H1 (cell line): ENCODE data around the gene MMP28.

Source experiments
- EZH2 ChIP-seq: fragments of 200-600 bp; sonication (generic); IDR thresholded peaks from 2 replicates; pipeline ENCODE4 v1.7.1; 2012; ENCODE audit warnings: low read depth, mild to moderate bottlenecking, moderate library complexity, low read length, inconsistent platforms; ENCODE audit not compliant: severe bottlenecking
- POLR2AphosphoS5 ChIP-seq: IDR thresholded peaks from 2 replicates; pipeline ENCODE4 v1.6.1; 2011; ENCODE audit warnings: low read depth, low read length
- TF ChIP-seq, protein P1 (sequence below): fragments of 300-600 bp; sonication (generic); IDR thresholded peaks from 2 replicates; pipeline ENCODE4 v1.7.1; 2012; ENCODE audit warnings: low read length, moderate library complexity, mild to moderate bottlenecking, inconsistent platforms; ENCODE audit not compliant: insufficient replicate concordance

DNA sequence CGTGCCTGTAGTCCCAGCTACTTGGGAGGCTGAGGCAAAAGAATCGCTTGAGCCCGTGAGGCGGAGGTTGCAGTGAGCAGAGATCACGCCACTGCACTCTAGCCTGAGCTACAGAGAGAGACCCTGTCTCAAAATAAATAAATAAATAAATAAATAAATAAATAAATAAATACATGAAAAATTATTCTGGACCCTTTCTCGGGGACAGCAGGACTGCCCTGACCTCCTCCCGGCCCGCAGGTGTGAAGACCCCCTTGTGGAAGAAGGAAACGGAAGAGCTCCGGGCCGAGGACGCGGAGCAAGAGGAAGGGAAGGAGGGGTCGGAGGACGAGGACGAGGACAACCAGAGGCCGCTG, 31.7 kb downstream of the MMP28 start:
- TF ChIP-seq POLR2AphosphoS5 (no peak), EZH2 (no peak)
- TF ChIP-seq, protein P1, sequence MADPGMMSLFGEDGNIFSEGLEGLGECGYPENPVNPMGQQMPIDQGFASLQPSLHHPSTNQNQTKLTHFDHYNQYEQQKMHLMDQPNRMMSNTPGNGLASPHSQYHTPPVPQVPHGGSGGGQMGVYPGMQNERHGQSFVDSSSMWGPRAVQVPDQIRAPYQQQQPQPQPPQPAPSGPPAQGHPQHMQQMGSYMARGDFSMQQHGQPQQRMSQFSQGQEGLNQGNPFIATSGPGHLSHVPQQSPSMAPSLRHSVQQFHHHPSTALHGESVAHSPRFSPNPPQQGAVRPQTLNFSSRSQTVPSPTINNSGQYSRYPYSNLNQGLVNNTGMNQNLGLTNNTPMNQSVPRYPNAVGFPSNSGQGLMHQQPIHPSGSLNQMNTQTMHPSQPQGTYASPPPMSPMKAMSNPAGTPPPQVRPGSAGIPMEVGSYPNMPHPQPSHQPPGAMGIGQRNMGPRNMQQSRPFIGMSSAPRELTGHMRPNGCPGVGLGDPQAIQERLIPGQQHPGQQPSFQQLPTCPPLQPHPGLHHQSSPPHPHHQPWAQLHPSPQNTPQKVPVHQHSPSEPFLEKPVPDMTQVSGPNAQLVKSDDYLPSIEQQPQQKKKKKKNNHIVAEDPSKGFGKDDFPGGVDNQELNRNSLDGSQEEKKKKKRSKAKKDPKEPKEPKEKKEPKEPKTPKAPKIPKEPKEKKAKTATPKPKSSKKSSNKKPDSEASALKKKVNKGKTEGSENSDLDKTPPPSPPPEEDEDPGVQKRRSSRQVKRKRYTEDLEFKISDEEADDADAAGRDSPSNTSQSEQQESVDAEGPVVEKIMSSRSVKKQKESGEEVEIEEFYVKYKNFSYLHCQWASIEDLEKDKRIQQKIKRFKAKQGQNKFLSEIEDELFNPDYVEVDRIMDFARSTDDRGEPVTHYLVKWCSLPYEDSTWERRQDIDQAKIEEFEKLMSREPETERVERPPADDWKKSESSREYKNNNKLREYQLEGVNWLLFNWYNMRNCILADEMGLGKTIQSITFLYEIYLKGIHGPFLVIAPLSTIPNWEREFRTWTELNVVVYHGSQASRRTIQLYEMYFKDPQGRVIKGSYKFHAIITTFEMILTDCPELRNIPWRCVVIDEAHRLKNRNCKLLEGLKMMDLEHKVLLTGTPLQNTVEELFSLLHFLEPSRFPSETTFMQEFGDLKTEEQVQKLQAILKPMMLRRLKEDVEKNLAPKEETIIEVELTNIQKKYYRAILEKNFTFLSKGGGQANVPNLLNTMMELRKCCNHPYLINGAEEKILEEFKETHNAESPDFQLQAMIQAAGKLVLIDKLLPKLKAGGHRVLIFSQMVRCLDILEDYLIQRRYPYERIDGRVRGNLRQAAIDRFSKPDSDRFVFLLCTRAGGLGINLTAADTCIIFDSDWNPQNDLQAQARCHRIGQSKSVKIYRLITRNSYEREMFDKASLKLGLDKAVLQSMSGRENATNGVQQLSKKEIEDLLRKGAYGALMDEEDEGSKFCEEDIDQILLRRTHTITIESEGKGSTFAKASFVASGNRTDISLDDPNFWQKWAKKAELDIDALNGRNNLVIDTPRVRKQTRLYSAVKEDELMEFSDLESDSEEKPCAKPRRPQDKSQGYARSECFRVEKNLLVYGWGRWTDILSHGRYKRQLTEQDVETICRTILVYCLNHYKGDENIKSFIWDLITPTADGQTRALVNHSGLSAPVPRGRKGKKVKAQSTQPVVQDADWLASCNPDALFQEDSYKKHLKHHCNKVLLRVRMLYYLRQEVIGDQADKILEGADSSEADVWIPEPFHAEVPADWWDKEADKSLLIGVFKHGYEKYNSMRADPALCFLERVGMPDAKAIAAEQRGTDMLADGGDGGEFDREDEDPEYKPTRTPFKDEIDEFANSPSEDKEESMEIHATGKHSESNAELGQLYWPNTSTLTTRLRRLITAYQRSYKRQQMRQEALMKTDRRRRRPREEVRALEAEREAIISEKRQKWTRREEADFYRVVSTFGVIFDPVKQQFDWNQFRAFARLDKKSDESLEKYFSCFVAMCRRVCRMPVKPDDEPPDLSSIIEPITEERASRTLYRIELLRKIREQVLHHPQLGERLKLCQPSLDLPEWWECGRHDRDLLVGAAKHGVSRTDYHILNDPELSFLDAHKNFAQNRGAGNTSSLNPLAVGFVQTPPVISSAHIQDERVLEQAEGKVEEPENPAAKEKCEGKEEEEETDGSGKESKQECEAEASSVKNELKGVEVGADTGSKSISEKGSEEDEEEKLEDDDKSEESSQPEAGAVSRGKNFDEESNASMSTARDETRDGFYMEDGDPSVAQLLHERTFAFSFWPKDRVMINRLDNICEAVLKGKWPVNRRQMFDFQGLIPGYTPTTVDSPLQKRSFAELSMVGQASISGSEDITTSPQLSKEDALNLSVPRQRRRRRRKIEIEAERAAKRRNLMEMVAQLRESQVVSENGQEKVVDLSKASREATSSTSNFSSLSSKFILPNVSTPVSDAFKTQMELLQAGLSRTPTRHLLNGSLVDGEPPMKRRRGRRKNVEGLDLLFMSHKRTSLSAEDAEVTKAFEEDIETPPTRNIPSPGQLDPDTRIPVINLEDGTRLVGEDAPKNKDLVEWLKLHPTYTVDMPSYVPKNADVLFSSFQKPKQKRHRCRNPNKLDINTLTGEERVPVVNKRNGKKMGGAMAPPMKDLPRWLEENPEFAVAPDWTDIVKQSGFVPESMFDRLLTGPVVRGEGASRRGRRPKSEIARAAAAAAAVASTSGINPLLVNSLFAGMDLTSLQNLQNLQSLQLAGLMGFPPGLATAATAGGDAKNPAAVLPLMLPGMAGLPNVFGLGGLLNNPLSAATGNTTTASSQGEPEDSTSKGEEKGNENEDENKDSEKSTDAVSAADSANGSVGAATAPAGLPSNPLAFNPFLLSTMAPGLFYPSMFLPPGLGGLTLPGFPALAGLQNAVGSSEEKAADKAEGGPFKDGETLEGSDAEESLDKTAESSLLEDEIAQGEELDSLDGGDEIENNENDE: no peak
